PC-9 (cell line): ENCODE results near the gene ADORA2A. TPM values are rescaled to one million over a fixed set of nuclear protein-coding genes. Genes with fewer than 3 reads are reported as not detected.

ENCODE experiments used
- BruUV-seq: library from RNA; stranded (reverse); fragments of 400-500 nt; replicated peaks from 2 replicates; lab custom pipeline; 2021; lab: Mats Ljungman, UMichigan
- CTCF ChIA-PET: fragments of 300-600 bp; sonication (Branson Sonifier 250); formaldehyde crosslinking; loops from one replicate; lab custom pipeline; 2022; ENCODE audit warnings: antibody characterized with exemption; lab: Charles Lee
- POLR2A ChIA-PET: fragments of 300-600 bp; sonication (Branson Sonifier 250); formaldehyde crosslinking; loops from one replicate; lab custom pipeline; 2022; ENCODE audit warnings: antibody characterized with exemption; ENCODE audit not compliant: unreplicated experiment; lab: Charles Lee
- DNase-seq, 2 experiments: peaks; one replicate each; pipeline versions ENCODE4 v3.0.0 to v3.0.0-alpha.2; 2015 to 2022; ENCODE audit warnings: mixed read lengths in 1 of 2
- H2AFZ ChIP-seq: fragments of 200-600 bp; sonication (generic); 2 replicates; pipeline ENCODE4 v1.8.1; 2017; ENCODE audit warnings: antibody characterized with exemption
- H3F3A ChIP-seq: fragments of 200-600 bp; sonication (generic); 2 replicates; pipeline ENCODE4 v1.8.1; 2017; ENCODE audit warnings: antibody characterized with exemption, mild to moderate bottlenecking, low read depth; ENCODE audit not compliant: insufficient read depth
- H3K27ac ChIP-seq: fragments of 200-600 bp; sonication (generic); 2 replicates; pipeline ENCODE4 v1.6.1; 2016; ENCODE audit warnings: mixed run types
- H3K27me3 ChIP-seq: fragments of 200-600 bp; sonication (generic); 2 replicates; pipeline ENCODE4 v1.6.1; 2016; ENCODE audit warnings: low read depth, mixed run types; ENCODE audit not compliant: insufficient read depth
- H3K36me3 ChIP-seq: fragments of 200-600 bp; sonication (generic); 2 replicates; pipeline ENCODE4 v1.6.1; 2016; ENCODE audit warnings: low read depth, mixed run types
- H3K4me1 ChIP-seq: fragments of 200-600 bp; sonication (generic); replicated peaks from 2 replicates; pipeline ENCODE4 v1.6.1; 2016; ENCODE audit warnings: mixed run types; ENCODE audit not compliant: insufficient read depth
- H3K4me2 ChIP-seq: fragments of 200-600 bp; sonication (generic); 2 replicates; pipeline ENCODE4 v1.6.1; 2017; ENCODE audit warnings: mixed run types
- H3K4me3 ChIP-seq: fragments of 200-600 bp; sonication (generic); 2 replicates; pipeline ENCODE4 v1.6.1; 2016; ENCODE audit warnings: mixed run types
- H3K79me2 ChIP-seq: fragments of 200-600 bp; sonication (generic); 2 replicates; pipeline ENCODE4 v1.6.1; 2017; ENCODE audit warnings: low read depth, mixed run types
- H3K9me2 ChIP-seq: fragments of 200-600 bp; sonication (generic); 2 replicates; pipeline ENCODE4 v1.8.1; 2017; ENCODE audit warnings: mild to moderate bottlenecking; ENCODE audit not compliant: insufficient read depth
- H3K9me3 ChIP-seq: fragments of 200-600 bp; sonication (generic); 2 replicates; pipeline ENCODE4 v1.8.1; 2016; ENCODE audit warnings: low read depth; ENCODE audit not compliant: insufficient read depth
- H4K20me1 ChIP-seq: fragments of 200-600 bp; sonication (generic); 2 replicates; pipeline ENCODE4 v1.8.1; 2017; ENCODE audit not compliant: insufficient read depth
- CTCF ChIP-seq: fragments of 200-600 bp; sonication (generic); conservative IDR thresholded peaks from 2 replicates; pipeline ENCODE4 v1.6.1; 2017; ENCODE audit warnings: mixed run types, antibody characterized with exemption, mild to moderate bottlenecking, moderate library complexity
- EZH2 ChIP-seq: fragments of 200-600 bp; sonication (generic); IDR thresholded peaks from 2 replicates; pipeline ENCODE4 v1.8.0; 2017; ENCODE audit warnings: antibody characterized with exemption, low read depth
- intact Hi-C: fragments of 100-400 bp; cut with micrococcal nuclease; formaldehyde crosslinking; loops from one replicate; pipeline ENCODE4 v1.10.0; 2022; ENCODE audit not compliant: unreplicated experiment
- total RNA-seq: library from RNA; stranded (reverse); gene quantifications from 2 replicates; pipeline ENCODE4 v1.2.3, GENCODE V29; 2021

ADORA2A gene
- total RNA-seq, 1 experiment from 2014 or later, result 1.8 TPM

- intact Hi-C loops, result no loop called here
- POLR2A ChIA-PET, result no interaction called here
- peaks cover 4% of the 10 kb centered on the region for H4K20me1 ChIP-seq
- H3K27ac ChIP-seq, result no peak overlapping the region
- no peaks in the 10 kb centered on the region for H3K9me3 ChIP-seq
- H3K79me2 ChIP-seq, result 0 out of 2 replicates have a peak, but pooled peaks cover 6% of the 10 kb centered on the region
- no TSS peak for BruUV-seq
- CTCF ChIA-PET, result no interaction called here
- no peak overlapping the region for H3K4me3 ChIP-seq
- H3F3A ChIP-seq, result no peaks in the 10 kb centered on the region
- TF ChIP-seq CTCF, result no peak
- TF ChIP-seq EZH2, result no peak
- DNase-seq, result no peak
- H3K4me1 ChIP-seq, result no peaks in the 10 kb centered on the region
- no peaks in the 10 kb centered on the region for H3K27me3 ChIP-seq
- H2AFZ ChIP-seq, result no peak overlapping the region
- no peak overlapping the region for H3K4me2 ChIP-seq
- 0 out of 2 replicates have a peak, but pooled peaks cover 5% of the 10 kb centered on the region for H3K36me3 ChIP-seq
- no peaks in the 10 kb centered on the region for H3K9me2 ChIP-seq
These were observed 17.7 kb upstream of the ADORA2A start for GRCh38 chr22:24409707-24410106.

- Histone ChIP-seq H4K20me1 (peaks cover 4% of the 10 kb centered on the region), H2AFZ (no peak overlapping the region), H3K27ac (no peak overlapping the region), H3K9me2 (no peaks in the 10 kb centered on the region), H3K4me2 (no peak overlapping the region), H3F3A (no peaks in the 10 kb centered on the region), H3K4me1 (no peaks in the 10 kb centered on the region), H3K9me3 (no peaks in the 10 kb centered on the region), H3K36me3 (0 out of 2 replicates have a peak, but pooled peaks cover under 1% of the 10 kb centered on the region), H3K4me3 (no peak overlapping the region), H3K79me2 (no peaks in the 10 kb centered on the region), H3K27me3 (no peaks in the 10 kb centered on the region)
- intact Hi-C loops, result no loop called here
- no peak for TF ChIP-seq CTCF
- no peak for TF ChIP-seq EZH2
- POLR2A ChIA-PET, result no interaction called here
- BruUV-seq, result no TSS peak
- CTCF ChIA-PET, result no interaction called here
- DNase-seq, result no peak
These were observed 17.1 kb upstream of the ADORA2A start for GRCh38 chr22:24410110-24410856.

- POLR2A ChIA-PET, result no interaction called here
- H4K20me1 ChIP-seq, result peaks cover 4% of the 10 kb centered on the region
- H3K4me1 ChIP-seq, result no peaks in the 10 kb centered on the region
- no peaks in the 10 kb centered on the region for H3K9me2 ChIP-seq
- no peak overlapping the region for H3K4me2 ChIP-seq
- no peak overlapping the region for H3K4me3 ChIP-seq
- no peaks in the 10 kb centered on the region for H3K9me3 ChIP-seq
- TF ChIP-seq EZH2 (no peak), CTCF (no peak)
- no peaks in the 10 kb centered on the region for H3K36me3 ChIP-seq
- BruUV-seq, result no TSS peak
- no peak overlapping the region for H2AFZ ChIP-seq
- intact Hi-C loops, result no loop called here
- no peaks in the 10 kb centered on the region for H3K27me3 ChIP-seq
- DNase-seq, result no peak
- no peak overlapping the region for H3K27ac ChIP-seq
- CTCF ChIA-PET, result no interaction called here
- H3K79me2 ChIP-seq, result no peaks in the 10 kb centered on the region
- H3F3A ChIP-seq, result no peaks in the 10 kb centered on the region
These were observed 16.0 kb upstream of the ADORA2A start for GRCh38 chr22:24411256-24412004.
